ENCODE results near the gene LHPP.

DNA sequence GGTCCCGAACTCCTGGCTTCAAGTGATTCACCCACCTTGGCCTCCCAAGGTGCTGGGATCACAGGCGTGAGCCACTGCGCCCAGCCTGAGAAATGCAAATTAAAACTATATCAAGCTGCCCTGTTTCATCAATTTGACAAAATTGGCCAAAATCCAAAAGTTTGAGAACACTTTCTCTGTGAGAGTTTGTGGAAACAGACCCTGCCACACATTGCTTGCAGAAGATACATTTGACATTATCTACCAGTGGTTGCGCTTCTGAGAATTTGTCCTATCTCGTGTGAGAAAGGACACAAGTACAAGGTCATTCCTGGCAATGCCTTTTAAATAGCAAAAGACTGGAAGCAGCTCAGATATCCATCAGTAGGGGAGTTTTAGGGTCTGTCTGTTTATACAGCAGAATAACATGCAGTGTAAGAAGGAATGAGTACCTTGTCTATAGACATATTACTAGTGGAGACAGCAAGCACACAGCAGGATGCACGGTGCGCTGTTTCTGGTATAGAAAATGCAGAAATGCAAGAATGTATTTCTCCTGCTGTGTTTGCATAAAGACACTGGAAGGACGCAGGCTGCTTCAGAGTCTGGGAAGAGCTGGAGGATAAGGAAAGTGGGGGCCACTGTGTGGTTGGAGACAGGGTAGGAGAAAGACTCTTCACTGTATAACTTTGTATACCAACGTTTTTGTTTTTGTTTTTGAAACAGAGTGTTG, 4.3 kb downstream of the LHPP start:
- TF ChIP-seq, protein P1, sequence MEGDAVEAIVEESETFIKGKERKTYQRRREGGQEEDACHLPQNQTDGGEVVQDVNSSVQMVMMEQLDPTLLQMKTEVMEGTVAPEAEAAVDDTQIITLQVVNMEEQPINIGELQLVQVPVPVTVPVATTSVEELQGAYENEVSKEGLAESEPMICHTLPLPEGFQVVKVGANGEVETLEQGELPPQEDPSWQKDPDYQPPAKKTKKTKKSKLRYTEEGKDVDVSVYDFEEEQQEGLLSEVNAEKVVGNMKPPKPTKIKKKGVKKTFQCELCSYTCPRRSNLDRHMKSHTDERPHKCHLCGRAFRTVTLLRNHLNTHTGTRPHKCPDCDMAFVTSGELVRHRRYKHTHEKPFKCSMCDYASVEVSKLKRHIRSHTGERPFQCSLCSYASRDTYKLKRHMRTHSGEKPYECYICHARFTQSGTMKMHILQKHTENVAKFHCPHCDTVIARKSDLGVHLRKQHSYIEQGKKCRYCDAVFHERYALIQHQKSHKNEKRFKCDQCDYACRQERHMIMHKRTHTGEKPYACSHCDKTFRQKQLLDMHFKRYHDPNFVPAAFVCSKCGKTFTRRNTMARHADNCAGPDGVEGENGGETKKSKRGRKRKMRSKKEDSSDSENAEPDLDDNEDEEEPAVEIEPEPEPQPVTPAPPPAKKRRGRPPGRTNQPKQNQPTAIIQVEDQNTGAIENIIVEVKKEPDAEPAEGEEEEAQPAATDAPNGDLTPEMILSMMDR (IDR thresholded peaks at IDR 0.05): no peak
- TF ChIP-seq POLR2A (IDR thresholded peaks at IDR 0.05): no peak

Data from Peyer's patch (tissue), 4 donors.